A204.1 (cell line): Measurements from ENCODE around the gene DNAI1.
"Not testable (repeated sequence)": the region's sequence is repeated elsewhere in the genome, so short reads cannot be mapped to it uniquely, and the experiment has no call there.

Experiments used
- FAIRE-seq: peaks from 2 replicates; lab custom pipeline; 2012; peaks lifted over from hg19 to GRCh38; lab: Jason Lieb, UNC

Gene DNAI1

DNA sequence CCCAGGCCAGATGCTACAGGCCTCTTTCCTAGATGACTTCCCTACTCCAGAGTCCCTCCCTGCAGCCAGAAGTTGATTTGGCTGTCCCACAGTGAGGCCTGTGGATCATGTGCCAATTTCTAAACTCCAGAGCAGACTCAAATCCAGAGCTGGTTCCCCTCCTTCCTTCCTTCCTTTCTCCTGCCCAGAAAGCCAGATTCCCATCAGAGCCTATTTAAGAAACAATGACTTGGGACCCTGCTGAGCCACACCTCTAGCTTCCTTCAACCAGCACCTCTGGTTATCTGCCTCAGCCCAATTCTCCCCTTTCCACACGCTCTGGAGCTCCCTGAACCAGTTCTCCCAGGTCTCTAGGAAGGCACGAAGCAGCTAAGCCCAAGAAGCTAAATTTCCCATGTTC is 7.5 kb upstream of the DNAI1 start:
- no peak for FAIRE-seq

DNA sequence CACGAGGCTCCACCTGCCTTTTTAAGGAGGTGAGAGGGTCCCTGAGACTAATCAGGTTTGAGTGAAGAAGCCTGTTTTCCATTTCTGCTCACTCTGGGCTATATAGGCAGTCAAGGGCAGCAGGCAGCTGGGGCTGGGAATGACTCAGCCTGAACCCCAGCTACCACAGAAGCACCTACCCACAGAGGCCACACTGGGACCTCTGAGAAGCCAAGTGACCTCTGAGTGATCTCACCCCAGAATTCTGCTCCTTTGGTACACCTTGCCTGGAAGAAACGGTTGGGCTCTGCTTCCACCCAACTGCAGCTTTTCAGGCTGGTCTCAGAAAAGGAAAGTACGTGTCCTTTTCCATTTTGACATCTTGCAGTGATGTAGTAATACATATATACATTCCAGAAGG is 7.1 kb upstream of the DNAI1 start:
- FAIRE-seq: no peak

DNA sequence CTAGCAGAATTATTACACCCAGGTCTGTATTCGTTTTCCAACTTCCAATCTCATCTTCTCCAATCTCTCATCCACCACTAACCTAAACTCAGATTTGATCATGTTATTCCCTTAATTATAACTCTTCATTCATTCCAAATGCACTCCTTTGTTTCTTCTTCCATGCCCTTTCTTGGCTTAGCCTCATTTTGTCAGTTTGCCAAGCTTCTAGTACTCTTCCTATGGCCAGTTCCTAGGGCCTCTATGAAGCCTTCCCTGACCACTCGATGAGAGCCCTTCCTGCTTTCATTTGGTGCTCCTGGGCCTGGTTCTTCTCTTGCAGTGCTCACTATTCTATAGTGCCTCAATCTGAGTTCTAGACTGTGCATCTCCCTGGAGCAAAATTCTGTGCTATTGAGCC is 6.0 kb upstream of the DNAI1 start:
- FAIRE-seq: no peak

DNA sequence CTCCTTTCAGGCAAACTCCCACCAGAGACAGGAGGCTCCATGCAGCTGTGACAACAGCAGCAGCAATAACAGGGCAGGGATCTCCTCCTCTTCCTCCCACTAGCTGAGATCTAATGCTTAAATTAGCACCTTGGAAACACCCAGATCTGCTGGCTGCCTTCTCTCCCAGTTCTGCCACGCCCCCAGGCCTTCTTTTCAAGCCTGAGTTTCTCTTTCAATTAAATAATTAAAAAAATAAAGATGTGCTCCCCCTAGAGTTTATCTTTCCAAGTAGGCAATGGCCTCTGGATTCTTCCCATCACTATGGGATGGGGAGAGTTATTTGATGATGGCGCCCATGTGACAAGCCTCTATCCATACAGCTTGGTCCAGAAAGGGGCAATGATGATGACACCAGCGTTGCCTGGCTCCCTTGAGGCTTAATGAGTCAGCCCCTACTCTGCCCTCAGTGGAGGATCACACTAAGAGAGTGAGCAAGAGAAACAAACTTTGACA is 4.0 kb upstream of the DNAI1 start:
- FAIRE-seq: no peak

DNA sequence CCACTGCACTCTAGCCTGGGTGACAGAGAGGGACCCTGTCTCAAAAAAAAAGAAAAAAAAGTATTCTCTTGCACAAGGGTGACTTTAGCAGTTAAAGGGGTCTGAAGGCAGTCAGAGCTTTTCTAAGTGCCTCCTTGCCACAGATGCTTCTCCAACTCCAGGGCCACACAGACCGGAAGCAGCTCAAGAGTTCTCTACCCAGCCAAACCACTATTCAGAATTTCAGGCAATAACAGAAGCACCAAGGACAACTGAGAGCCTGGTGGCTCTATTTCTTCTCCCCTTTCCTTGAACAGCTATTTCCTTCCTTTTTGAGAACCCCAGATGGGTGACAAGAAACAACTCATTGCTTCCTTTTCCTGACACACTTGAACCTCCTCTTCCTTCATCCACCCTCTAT is 2.5 kb upstream of the DNAI1 start:
- FAIRE-seq: no peak

DNA sequence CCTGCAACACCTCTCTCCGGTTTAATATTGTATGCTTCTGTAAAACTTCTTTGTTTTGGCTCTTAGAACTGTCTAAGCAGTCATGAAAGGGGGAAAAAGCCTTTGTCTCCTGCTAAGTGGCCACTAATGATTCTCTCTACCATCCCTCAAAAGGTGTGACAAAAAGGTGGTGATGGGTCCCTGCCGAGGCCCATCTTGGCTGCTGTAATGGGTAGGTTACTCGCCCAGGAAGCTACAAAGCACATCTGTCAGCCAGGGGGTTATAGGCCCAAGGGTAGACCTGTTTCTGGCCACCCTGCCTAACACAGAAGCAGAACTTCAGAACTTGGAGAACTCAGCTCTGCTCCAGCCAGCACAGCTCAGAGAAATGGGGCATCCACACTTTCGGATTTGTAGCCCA is 1.9 kb upstream of the DNAI1 start:
- no peak for FAIRE-seq

DNA sequence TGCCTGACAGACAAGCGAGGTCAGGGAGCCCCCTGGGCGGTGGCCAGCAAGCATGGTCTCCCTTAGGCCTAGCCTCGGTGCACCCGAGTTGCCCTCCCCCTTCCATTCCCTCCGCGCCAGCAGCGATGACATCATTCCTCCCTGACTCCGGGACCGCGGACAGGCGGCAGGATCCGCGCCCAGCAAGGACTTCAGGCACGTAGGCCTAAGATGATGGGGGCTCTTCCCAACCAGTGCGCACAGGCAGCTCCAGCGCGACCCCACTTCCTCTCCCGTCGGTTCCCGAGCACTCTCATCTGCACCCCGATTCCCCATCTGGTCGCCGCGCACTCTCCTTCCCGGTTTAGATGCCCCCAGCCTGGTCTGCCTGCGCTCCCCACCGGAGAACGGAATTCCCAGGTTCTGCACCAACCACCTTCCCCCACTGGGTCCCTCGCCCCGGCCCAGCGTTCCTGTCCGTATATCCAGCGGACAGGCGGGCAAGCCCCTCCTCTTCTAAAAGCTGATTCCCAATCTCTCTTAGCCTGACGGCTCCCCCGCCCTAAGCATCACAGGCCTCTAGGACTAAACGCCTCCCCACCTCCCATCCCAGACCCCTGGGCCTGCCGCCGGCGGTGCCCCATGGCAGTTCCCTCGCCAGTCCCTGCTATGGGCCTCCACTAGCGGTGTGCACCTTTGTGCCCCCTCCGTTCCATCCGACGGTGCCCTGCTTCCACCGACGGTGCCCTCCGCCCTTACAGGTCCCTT is 1.2 kb upstream of the DNAI1 start:
- FAIRE-seq: no peak

DNA sequence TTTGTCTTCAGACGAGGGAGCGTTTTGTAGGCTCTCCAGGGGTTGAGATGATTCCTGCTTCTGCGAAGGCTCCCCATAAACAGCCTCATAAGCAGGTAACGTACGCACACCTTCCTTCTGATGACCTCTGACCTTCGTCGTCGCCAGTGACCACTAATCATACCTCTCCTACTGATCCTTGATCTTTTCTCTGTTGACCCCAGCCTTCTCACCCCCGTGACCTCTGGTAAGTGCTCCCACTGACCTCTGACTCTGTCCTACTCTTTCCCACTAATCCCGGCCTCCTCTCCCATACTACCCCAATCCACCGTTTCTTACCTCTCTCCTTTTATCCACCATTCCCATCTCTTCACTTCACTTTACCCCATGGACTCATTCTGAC is 345 bp downstream of the DNAI1 start:
- no peak for FAIRE-seq

DNA sequence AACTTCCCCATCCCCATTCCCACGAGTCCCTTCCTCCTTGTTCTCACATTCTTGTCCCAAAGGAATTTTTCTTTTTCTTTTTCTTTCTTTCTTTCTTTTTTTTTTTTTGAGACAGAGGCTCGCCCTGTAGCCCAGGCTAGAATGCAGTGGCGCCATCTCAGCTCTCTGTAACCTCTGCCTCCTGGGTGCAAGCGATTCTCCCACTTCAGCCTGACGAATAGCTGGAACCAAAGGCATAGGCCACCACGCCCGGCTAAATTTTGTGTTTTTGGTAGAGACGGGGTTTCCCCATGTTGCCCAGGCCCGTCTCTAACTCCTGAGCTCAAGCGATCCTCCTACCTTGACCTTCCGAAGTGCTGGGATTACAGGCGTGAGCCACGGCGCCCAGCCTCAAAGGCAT is 751 bp downstream of the DNAI1 start:
- FAIRE-seq: no peak

DNA sequence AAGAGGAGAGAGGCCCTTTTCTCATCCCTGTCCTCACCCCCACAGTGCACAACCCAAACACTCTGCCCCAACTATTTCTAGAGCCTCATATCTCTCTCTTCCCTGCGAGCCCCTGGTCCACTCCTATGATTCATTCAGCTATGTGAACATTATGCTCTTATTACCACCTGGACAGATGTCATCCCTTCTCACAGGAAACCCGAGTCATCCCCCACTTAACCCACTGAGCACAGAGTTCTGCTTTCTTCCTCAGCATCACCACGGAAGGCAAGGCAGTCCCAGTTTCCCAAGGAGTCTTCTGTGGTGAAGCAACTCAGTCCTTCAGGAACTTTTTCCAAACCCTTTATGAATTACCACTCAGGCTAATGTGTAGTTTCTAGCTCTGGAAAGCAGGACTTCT is 1.3 kb downstream of the DNAI1 start:
- FAIRE-seq: no peak

DNA sequence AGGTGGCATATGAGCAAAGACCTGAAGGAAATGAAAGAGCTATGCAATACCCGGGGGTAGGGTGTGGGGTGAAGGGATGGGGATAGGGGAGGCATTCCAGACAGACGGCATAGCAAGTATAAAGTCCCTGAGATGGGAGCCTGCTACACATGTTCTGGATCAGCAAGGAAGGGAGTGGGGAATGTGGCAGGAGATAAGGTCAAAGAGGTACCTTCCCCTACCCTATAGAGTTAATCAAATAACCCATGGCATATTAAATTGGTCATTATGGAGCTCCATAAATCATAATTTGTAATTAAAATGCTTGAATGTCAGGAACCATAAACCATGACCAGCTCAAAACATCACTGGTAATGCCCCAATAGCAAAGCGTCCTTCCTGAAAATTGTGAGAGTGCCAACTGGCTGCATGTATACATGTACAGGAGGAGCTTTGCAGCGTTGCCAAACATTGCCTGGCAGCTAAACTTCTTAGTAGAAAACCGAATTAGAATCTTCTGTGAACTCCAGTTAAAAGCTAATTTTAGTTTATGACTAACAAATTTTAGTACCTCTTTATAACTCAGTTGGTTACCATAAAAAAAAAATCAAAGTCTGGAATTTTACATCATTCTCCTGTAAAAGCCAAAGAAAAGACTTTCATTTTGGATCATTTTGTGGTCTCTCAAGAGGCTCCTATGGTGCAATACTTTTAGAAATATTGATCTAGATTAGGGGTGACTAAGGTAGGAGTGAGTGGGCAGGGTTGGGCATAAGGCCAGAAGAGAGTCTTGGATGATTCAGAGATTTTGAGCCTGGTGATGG is 4.7 kb downstream of the DNAI1 start:
- FAIRE-seq: no peak

DNA sequence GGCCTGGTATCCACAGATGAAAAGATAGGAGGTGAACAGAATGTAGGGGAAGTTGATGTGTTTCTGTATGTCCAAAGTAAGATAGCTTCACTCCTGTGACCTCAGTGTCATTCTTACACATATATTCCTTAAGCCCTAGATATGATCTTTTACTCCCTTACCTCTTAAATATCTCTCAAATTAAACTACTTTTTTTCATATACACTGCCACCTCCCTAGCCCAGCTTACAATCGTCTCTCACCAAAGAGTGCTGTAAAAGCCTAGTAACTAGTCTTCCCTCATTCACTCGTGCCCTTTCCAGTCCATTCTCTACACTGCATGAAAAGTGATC is 5.3 kb downstream of the DNAI1 start:
- FAIRE-seq: no peak

DNA sequence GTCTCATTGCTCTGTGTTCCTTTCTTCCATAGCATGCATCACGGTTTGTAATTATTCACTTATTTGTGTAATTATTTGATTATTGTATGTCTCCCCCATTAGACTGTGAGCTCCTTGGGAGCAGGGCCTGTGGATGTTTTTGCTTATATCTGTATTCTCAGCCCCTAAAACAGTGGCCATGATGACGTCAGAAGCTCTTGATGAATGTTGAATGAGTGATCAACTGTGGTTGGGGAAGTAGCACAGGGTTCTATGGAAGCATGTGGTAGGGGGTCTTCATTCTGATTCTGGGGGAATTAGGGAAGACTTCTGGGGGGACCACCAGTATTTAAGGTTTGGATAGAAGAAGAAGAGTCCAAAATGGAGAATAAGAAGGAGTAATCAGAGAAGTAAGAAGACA is 6.0 kb downstream of the DNAI1 start:
- FAIRE-seq: no peak

DNA sequence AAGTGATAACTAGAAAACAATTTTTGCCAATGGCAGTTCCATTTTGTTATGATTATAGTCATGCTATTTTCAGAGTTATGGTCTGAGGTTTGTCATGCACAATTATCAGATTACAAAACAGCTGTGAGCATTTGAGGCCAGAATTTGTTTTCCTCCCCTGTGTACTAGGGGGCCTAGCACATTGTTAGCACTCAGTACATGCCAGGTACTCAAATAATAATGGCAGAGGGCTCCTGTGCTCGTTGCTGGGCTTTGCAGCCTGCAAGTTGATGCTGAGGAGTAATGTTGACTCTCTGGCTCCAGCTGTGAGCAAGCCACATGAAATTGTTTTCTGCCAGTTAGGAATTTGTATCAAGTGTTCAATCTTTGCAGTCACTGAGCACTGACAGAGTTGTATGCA is 6.9 kb downstream of the DNAI1 start:
- FAIRE-seq: no peak

DNA sequence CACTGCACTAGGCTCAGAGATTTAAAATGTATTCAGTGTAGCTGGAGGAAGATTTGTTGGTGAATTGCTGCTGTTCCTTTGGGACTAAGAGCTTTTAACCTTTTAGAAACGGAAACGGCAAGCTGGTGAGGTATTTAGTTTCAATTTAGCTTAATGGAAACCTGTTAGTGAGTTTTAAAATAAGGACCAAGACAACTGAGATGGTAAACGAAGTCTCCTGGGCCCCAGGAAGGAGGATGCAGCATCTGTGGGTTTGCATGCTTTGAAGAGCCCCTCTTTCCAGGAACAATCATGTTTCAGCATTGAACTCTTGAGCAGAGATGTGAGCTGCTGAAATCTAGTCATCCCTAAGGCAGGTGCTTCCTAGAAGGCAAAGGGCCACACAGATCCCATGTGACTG is 16.5 kb downstream of the DNAI1 start:
- FAIRE-seq: no peak

DNA sequence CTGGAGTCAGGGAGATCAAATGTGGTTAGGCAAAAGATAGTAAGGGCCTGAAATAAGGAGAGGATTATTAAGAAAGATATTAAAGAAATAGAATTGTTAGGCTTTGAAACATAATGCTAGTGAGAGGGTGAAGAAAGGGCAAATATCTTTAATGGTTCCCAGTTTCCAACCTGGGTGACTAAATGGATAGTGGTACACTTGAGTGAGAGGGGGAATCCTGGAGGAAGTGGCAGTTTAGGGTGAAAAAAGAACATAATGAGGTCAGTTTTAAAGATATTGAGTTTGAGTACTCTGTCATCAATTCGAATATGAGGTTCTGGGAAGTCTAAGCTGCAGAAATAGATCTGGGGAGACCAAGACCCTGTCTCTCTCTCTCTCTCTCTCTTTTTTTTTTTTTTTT is 18.9 kb downstream of the DNAI1 start:
- FAIRE-seq: no peak

DNA sequence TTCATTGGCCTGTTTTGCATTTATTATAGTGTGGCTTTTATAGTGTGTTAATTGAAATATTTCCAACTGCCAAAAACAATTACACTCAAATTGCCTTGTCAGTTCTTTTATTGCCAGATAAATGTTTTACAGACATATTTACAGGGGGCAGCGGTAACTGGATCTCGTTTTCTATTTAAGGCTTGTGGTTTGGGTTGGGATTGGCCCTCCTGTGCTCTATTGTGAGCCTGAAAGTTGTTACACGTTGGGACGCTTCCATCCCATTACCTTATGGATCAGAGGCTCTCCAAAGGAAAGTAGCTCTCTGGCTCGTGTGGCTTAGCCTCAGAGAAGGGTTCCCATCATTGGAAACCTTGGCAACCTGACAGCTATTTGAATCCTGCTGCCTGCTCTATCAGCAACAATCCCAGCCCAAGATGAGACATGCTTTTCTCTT is 20.8 kb downstream of the DNAI1 start:
- no peak for FAIRE-seq

DNA sequence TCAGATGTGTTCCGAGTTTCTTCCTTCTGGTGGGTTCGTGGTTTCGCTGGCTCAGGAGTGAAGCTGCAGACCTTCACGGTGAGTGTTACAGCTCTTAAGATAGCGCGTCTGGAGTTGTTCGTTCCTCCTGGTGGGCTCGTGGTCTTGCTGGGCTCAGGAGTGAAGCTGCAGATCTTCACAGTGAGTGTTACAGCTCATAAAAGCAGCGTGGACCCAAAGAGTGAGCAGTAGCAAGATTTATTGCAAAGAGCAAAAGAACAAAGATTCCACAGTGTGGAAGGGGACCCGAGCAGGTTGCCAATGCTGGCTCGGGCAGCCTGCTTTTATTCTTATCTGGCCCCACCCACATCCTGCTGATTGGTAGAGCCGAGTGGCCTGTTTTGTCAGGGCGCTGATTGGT is 23.0 kb downstream of the DNAI1 start:
- FAIRE-seq: not testable (repeated sequence)

DNA sequence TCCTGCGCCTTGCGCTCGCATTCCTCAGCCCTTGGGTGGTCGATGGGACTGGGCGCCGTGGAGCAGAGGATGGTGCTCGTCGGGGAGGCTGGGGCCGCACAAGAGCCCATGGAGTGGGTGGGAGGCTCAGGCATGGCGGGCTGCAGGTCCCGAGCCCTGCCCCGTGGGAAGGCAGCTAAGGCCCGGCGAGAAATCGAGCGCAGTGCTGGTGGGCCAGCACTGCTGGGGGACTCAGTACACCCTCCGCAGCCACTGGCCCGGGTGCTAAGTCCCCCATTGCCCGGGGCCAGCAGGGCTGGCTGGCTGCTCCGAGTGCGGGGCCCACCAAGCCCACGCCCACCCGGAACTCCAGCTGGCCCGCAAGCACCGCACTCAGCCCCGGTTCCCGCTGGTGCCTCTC is 24.1 kb downstream of the DNAI1 start:
- not testable (repeated sequence) for FAIRE-seq

DNA sequence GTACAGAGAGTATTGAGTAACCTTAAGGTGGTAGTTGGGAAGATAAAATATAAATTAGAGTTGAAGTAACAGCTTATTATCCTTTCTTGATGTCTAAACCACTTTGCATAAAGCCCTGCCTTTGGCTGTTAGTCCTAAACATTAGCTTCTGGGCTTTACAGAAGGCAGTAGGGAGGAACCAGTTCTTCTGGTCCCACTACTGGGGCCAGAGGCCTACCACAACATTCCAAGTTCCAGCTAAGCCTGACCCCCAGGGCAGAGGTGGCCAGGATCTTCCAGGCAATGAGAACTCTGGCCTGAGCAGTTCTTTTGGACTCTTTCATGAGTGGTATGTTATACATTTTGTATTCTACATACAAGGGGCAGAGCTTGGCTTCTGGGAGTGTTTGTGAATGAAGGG is 26.1 kb downstream of the DNAI1 start:
- no peak for FAIRE-seq

DNA sequence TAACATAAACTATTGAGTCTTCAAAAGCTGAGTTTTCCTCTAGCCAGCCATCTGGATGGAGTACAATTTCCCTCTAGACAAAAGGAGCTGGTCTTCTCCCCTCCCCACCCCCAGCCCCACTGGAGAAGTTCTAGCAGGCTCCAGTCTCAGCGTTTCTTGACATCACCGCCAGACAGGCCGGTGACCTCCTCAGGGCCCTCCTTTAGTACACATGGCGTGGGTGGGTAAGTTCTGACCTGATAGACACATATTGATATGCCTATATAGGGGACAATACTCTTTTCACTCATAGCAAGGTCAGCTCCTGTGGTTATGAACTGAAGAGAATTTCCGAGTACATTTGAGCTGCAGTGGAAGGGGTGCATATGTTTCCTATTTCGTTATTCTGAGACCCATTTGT is 27.2 kb downstream of the DNAI1 start:
- no peak for FAIRE-seq

DNA sequence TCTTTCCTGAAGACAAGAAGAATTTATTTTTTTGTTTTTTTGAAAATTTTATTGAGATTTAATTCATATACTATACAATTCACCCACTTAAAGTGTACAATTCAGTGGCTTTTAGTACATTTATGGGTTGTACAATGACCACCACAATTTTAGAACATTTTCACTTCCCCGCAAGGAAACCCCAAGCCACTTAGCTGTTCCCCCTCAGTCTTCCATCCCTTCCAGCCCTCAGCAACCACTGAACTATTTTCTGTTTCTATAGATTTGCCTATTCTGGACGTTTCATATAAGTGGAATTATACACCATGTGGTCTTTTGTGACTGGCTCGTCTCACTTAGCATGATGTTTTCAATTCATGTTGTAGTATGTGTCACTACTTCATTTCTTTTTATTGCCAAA is 28.0 kb downstream of the DNAI1 start:
- no peak for FAIRE-seq

DNA sequence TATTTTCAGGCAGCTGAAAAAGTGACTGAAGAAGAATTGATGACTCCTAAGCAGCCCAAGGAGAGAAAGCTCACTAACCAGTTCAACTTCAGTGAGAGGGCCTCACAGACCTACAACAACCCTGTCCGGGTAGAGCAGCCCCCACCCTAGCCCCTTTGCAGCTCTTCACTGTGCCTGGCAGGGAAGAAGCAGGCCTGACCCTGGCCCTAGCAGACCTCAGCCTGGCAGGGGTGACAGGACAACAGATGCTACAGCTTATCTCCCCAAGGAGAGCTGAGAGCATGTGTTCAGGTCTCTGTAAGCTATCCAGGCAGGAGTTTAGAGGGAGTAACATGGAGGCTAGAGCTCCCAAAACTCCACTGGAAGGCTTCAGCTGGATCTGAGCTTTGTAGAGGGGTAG is 31.8 kb downstream of the DNAI1 start:
- no peak for FAIRE-seq

DNA sequence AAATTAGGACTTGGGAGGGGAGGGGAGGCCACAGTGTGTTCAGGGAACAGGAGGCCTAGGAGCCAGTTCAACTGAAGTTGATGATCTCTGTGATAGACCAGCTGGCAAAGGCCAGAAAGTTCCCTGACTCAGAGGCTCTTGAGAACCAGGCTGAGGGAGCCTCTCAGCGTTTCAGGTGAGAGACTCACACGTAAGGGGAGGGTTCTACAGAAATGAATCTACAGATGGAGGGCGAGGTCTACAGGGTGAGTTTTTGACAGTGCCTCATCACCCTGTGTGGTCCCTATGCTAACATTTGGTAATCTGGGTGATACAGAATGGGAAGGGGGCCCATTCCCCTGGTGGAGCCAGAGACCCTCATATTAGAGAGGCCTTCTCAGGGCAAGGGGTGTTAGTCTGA is 32.2 kb downstream of the DNAI1 start:
- FAIRE-seq: no peak
